Spleen (tissue), 7 donors: ENCODE results near the gene ANKS1B.

Source experiments
- CTCF ChIP-seq, 11 experiments: fragments of 200-600 bp in 7 of 11; fragments of 450-650 bp in 4 of 11; sonication (generic) in 4 of 11; IDR thresholded peaks in 8 of 11; conservative IDR thresholded peaks in 3 of 11; 1 replicate in 7 of 11; 2 replicates in 4 of 11; pipeline versions ENCODE4 v1.4.0 to v1.8.0; 2016 to 2021; ENCODE audit warnings: antibody characterized with exemption in 11 of 11, inconsistent platforms in 4 of 11, mild to moderate bottlenecking in 1 of 11
- POLR2A ChIP-seq, 3 donors: fragments of 450-650 bp; IDR thresholded peaks; one replicate each; pipeline ENCODE4 v1.5.1; 2017; ENCODE audit warnings: antibody characterized with exemption in 3 of 3, mild to moderate bottlenecking in 1 of 3
- donor health status: DM: no; HTN: no; CAD: no; lungs with moderate emphysema.
- donor health status: DM: no; HTN: no; CAD: no.
- donor health status: DM: no; HTN: no; CAD: no.

GRCh38 chr12:99108924-99109323 is 875.8 kb downstream of the ANKS1B start:
- TF ChIP-seq CTCF (IDR thresholded peaks at IDR 0.05 in 8 of 11, conservative IDR thresholded peaks at IDR 0.05 in 3 of 11) (no peak), POLR2A (IDR thresholded peaks at IDR 0.05) (no peak)
